ENCODE data around the gene LMAN2L. TPM values are rescaled to one million over a fixed set of nuclear protein-coding genes. Genes with fewer than 3 reads are reported as not detected.

The LMAN2L gene
- polyA plus RNA-seq, 1 of the 3 experiments (the other 2 are of a cell fraction), result 17.7 TPM

- TF ChIP-seq USF2 (IDR thresholded peaks at IDR 0.05; ENCODE audit: borderline replicate concordance, low read depth, low read length) (no peak), FOXJ3 (CRISPR knock-in tag; IDR thresholded peaks at IDR 0.05) (no peak), MAX (IDR thresholded peaks at IDR 0.05; ENCODE audit: low read depth) (no peak), NFIC (IDR thresholded peaks at IDR 0.05; ENCODE audit: borderline replicate concordance) (no peak), SMC3 (IDR thresholded peaks at IDR 0.05; ENCODE audit: low read depth, low read length) (no peak)
These were observed 37.6 kb downstream of the LMAN2L start (continued) for GRCh38 chr2:96702098-96702785.

DNA sequence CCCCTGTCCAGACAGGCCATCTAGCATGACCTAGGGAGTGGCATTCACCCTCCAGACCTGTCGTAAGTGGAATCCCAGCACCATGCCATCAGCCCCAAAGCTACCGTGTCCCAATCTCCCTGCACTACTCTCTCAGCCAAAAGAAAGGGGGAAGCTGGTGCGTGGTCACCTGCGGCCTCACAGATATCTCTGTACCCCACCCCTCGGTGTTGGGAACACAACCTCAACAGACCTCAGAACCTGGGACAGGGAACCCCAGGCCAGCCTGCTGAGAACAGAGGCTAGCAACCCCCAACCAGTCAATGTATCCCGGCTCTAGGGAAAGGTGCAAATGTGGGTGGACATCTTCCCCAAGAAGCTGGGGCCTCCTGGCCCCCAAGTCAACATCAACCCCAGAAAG, 38.2 kb downstream of the LMAN2L start:
- H4K20me1 ChIP-seq (ENCODE audit: insufficient read depth), result no peaks in the 10 kb centered on the region
- no peaks in the 10 kb centered on the region for H3K9me3 ChIP-seq
- no peak overlapping the region for H3K9ac ChIP-seq
- no peak overlapping the region for H2AFZ ChIP-seq (ENCODE audit: low read depth)
- POLR2A ChIA-PET, result interaction anchor here (1.0 kb wide), 1 partner anchor 9 kb away, joined by 3 read pairs; no protein-coding TSS in a partner anchor
- H3K4me3 ChIP-seq (ENCODE audit: low read depth in 2 of 2, low read length in 1 of 2), result no peak overlapping the region
- TF ChIP-seq EZH2phosphoT487 (IDR thresholded peaks at IDR 0.05; ENCODE audit: borderline replicate concordance, low read depth) (no peak), RCOR1 (IDR thresholded peaks at IDR 0.05; ENCODE audit: low read length) (no peak), MEF2A (IDR thresholded peaks at IDR 0.05; ENCODE audit: borderline replicate concordance, low read depth) (no peak), NRF1 (IDR thresholded peaks at IDR 0.05; ENCODE audit: low read depth, low read length) (no peak), TEAD4 (IDR thresholded peaks at IDR 0.05; ENCODE audit: borderline replicate concordance, insufficient read depth) (no peak), POLR2AphosphoS5 (IDR thresholded peaks at IDR 0.05; ENCODE audit: low read depth, low read length) (no peak), USF2 (IDR thresholded peaks at IDR 0.05; ENCODE audit: borderline replicate concordance, low read depth, low read length) (no peak), TAF1 (IDR thresholded peaks at IDR 0.05; ENCODE audit: borderline replicate concordance, low read depth, low read length) (no peak), ELF1 (IDR thresholded peaks at IDR 0.05) (no peak), GABPA (IDR thresholded peaks at IDR 0.05; ENCODE audit: low read depth) (no peak), MAX (IDR thresholded peaks at IDR 0.05; ENCODE audit: low read depth) (no peak)
- TF ChIP-seq, protein P1, sequence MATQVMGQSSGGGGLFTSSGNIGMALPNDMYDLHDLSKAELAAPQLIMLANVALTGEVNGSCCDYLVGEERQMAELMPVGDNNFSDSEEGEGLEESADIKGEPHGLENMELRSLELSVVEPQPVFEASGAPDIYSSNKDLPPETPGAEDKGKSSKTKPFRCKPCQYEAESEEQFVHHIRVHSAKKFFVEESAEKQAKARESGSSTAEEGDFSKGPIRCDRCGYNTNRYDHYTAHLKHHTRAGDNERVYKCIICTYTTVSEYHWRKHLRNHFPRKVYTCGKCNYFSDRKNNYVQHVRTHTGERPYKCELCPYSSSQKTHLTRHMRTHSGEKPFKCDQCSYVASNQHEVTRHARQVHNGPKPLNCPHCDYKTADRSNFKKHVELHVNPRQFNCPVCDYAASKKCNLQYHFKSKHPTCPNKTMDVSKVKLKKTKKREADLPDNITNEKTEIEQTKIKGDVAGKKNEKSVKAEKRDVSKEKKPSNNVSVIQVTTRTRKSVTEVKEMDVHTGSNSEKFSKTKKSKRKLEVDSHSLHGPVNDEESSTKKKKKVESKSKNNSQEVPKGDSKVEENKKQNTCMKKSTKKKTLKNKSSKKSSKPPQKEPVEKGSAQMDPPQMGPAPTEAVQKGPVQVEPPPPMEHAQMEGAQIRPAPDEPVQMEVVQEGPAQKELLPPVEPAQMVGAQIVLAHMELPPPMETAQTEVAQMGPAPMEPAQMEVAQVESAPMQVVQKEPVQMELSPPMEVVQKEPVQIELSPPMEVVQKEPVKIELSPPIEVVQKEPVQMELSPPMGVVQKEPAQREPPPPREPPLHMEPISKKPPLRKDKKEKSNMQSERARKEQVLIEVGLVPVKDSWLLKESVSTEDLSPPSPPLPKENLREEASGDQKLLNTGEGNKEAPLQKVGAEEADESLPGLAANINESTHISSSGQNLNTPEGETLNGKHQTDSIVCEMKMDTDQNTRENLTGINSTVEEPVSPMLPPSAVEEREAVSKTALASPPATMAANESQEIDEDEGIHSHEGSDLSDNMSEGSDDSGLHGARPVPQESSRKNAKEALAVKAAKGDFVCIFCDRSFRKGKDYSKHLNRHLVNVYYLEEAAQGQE (IDR thresholded peaks at IDR 0.05; ENCODE audit: low read depth, low read length), result no peak
- TF ChIP-seq, protein P2, sequence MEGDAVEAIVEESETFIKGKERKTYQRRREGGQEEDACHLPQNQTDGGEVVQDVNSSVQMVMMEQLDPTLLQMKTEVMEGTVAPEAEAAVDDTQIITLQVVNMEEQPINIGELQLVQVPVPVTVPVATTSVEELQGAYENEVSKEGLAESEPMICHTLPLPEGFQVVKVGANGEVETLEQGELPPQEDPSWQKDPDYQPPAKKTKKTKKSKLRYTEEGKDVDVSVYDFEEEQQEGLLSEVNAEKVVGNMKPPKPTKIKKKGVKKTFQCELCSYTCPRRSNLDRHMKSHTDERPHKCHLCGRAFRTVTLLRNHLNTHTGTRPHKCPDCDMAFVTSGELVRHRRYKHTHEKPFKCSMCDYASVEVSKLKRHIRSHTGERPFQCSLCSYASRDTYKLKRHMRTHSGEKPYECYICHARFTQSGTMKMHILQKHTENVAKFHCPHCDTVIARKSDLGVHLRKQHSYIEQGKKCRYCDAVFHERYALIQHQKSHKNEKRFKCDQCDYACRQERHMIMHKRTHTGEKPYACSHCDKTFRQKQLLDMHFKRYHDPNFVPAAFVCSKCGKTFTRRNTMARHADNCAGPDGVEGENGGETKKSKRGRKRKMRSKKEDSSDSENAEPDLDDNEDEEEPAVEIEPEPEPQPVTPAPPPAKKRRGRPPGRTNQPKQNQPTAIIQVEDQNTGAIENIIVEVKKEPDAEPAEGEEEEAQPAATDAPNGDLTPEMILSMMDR (IDR thresholded peaks at IDR 0.05), result no peak
- TF ChIP-seq, protein P3, sequence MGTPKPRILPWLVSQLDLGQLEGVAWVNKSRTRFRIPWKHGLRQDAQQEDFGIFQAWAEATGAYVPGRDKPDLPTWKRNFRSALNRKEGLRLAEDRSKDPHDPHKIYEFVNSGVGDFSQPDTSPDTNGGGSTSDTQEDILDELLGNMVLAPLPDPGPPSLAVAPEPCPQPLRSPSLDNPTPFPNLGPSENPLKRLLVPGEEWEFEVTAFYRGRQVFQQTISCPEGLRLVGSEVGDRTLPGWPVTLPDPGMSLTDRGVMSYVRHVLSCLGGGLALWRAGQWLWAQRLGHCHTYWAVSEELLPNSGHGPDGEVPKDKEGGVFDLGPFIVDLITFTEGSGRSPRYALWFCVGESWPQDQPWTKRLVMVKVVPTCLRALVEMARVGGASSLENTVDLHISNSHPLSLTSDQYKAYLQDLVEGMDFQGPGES (IDR thresholded peaks at IDR 0.05; ENCODE audit: low read depth, low read length), result no peak
- DNase-seq, result no peak
- no peak overlapping the region for H3K4me2 ChIP-seq
- no peaks in the 10 kb centered on the region for H3K9me2 ChIP-seq
- peaks cover 6 to 14% of the 10 kb centered on the region in 2 experiments for H3K36me3 ChIP-seq (replicated peaks in 1 of 2; ENCODE audit: control insufficient read depth in 1 of 2, insufficient read depth in 2 of 2, low read length in 1 of 2)
- no peak overlapping the region for H3K27ac ChIP-seq (ENCODE audit: low read depth in 2 of 2, low read length in 1 of 2)
- H3K27me3 ChIP-seq (ENCODE audit: insufficient read depth), result no peaks in the 10 kb centered on the region
- CTCF ChIA-PET, result interaction anchor here (0.9 to 1.7 kb wide), 2 partner anchors 9 to 99 kb away, joined by 3 to 8 read pairs; no protein-coding TSS in a partner anchor
- WGBS (ENCODE audit: low lambda C conversion rate), result 97% methylated on average over 4 of the region's 6 CpGs
- no peaks in the 10 kb centered on the region for H3K79me2 ChIP-seq (ENCODE audit: insufficient read depth)
- no peaks in the 10 kb centered on the region for H3F3A ChIP-seq (replicated peaks; ENCODE audit: insufficient read depth)
- no peaks in the 10 kb centered on the region for H3K4me1 ChIP-seq (ENCODE audit: control insufficient read depth in 1 of 2, insufficient read depth in 2 of 2, low read depth in 1 of 2, low read length in 1 of 2)
